T-helper 1 cell treated with Interleukin-12 subunit alpha and Interleukin-12 subunit beta and Interleukin-4 antibody, amounts not matched to agents 30 μg/mL and 1 μg/mL, for 36 hours (primary cell): ENCODE measurements around the gene RAD50.
"Not testable (repeated sequence)": the region's sequence is repeated elsewhere in the genome, so short reads cannot be mapped to it uniquely, and the experiment has no call there.

Source experiments
- H3K27ac Mint-ChIP-seq: one replicate; pipeline ENCODE4 v1.8.0; 2021; ENCODE audit warnings: mild to moderate bottlenecking, mixed read lengths
- H3K27me3 Mint-ChIP-seq: one replicate; pipeline ENCODE4 v1.8.0; 2021; ENCODE audit warnings: low read depth, mixed read lengths
- H3K36me3 Mint-ChIP-seq: one replicate; pipeline ENCODE4 v1.8.0; 2021; ENCODE audit warnings: low read depth, mixed read lengths
- H3K4me1 Mint-ChIP-seq: one replicate; pipeline ENCODE4 v1.8.0; 2021; ENCODE audit warnings: low read depth, mixed read lengths
- H3K4me3 Mint-ChIP-seq: one replicate; pipeline ENCODE4 v1.8.0; 2021; ENCODE audit warnings: mild to moderate bottlenecking, moderate library complexity, mixed read lengths
- H3K9me3 Mint-ChIP-seq: one replicate; pipeline ENCODE4 v1.8.0; 2021; ENCODE audit warnings: mixed read lengths

RAD50 gene

GRCh38 chr5:132691755-132692631 lies 135.2 kb downstream of the RAD50 start:
- Mint-ChIP-seq H3K4me1 (peaks cover 24% of the 10 kb centered on the region), H3K36me3 (peaks cover 14% of the 10 kb centered on the region), H3K27ac (peak overlapping the region; percentile 9)
- H3K9me3 Mint-ChIP-seq, H3K4me3 Mint-ChIP-seq, H3K27me3 Mint-ChIP-seq: not testable (repeated sequence)

GRCh38 chr5:132692632-132692967 lies 135.8 kb downstream of the RAD50 start:
- Mint-ChIP-seq H3K36me3 (peaks cover 17% of the 10 kb centered on the region), H3K4me3 (no peak overlapping the region), H3K27me3 (no peaks in the 10 kb centered on the region), H3K9me3 (peaks cover 3% of the 10 kb centered on the region), H3K4me1 (peaks cover 24% of the 10 kb centered on the region), H3K27ac (no peak overlapping the region)
